K562 (cell line): ENCODE data around the gene COG2. TPM values are rescaled to one million over a fixed set of nuclear protein-coding genes. Genes with fewer than 3 reads are reported as not detected.
A peak's percentile ranks its signal among the peaks of the same experiment; 100 is the strongest.

Experiments
- ATAC-seq: fragments of 200-7000 bp; cut with Tn5 transposase; 3 replicates; pipeline ENCODE4 v1.9.1; 2020; ENCODE audit warnings: moderate library complexity
- BruUV-seq: library from RNA; stranded (reverse); fragments of 400-500 nt; replicated peaks from 2 replicates; lab custom pipeline; 2021; lab: Mats Ljungman, UMichigan
- CTCF ChIA-PET: fragments of 300-600 bp; formaldehyde crosslinking; extraction: SDS; loops from one replicate; lab custom pipeline; 2021; ENCODE audit warnings: low intra/inter-chr PET ratio; lab: Yijun Ruan, JAX
- POLR2A ChIA-PET: fragments of 300-600, 350-650 bp; sonication (Branson Sonifier 250); formaldehyde crosslinking; extraction: SDS; loops from one replicate; lab custom pipeline; 2021; ENCODE audit warnings: antibody characterized with exemption, inconsistent platforms; lab: Yijun Ruan, JAX
- DNase-seq, 4 experiments: peaks; one replicate each; pipeline versions ENCODE4 v3.0.0 to v3.0.0-alpha.2; 2011 to 2018; ENCODE audit warnings: low spot score in 3 of 4, mixed read lengths in 3 of 4; ENCODE audit errors: extremely low read depth in 1 of 4
- FAIRE-seq: peaks from 2 replicates; lab custom pipeline; 2011; peaks lifted over from hg19 to GRCh38; lab: Jason Lieb, UNC
- H2AFZ ChIP-seq: 2 replicates; pipeline ENCODE4 v1.6.0; 2011; ENCODE audit warnings: low read depth, low read length, control low read depth, inconsistent platforms
- H3K27ac ChIP-seq: fragments of 200-600 bp; 3 replicates; pipeline ENCODE4 v1.8.0; 2011; ENCODE audit warnings: low read depth, mild to moderate bottlenecking, control low read depth, inconsistent platforms, low read length, moderate library complexity, mixed read lengths; ENCODE audit errors: extremely low read depth
- H3K27me3 ChIP-seq, 2 experiments: fragments of 300-600 bp in 1 of 2; 2 replicates in 1 of 2; 3 replicates in 1 of 2; pipeline versions ENCODE4 v1.6.0 to v1.8.0; 2011; ENCODE audit warnings: inconsistent platforms in 2 of 2, low read length in 2 of 2, mild to moderate bottlenecking in 1 of 2, mixed read lengths in 1 of 2, moderate library complexity in 1 of 2; ENCODE audit not compliant: control insufficient read depth in 2 of 2, insufficient read depth in 2 of 2
- H3K36me3 ChIP-seq: fragments of 300-600 bp; 3 replicates; pipeline ENCODE4 v1.8.0; 2011; ENCODE audit warnings: mild to moderate bottlenecking, low read length, inconsistent platforms; ENCODE audit not compliant: control insufficient read depth, insufficient read depth
- H3K4me1 ChIP-seq, 2 experiments: fragments of 200-600 bp in 1 of 2; replicated peaks in 1 of 2; 2 replicates in 1 of 2; 3 replicates in 1 of 2; pipeline versions ENCODE4 v1.5.1 to v1.8.0; 2011; ENCODE audit warnings: inconsistent platforms in 2 of 2, low read length in 2 of 2, mild to moderate bottlenecking in 1 of 2, mixed read lengths in 1 of 2, moderate library complexity in 1 of 2; ENCODE audit not compliant: control insufficient read depth in 2 of 2, insufficient read depth in 2 of 2
- H3K4me2 ChIP-seq: 2 replicates; pipeline ENCODE4 v1.6.1; 2011; ENCODE audit warnings: low read length, control low read depth, inconsistent platforms, mixed read lengths; ENCODE audit not compliant: insufficient read depth
- H3K4me3 ChIP-seq: fragments of 200-600 bp; sonication (generic), shearing (Covaris generic); 2 replicates; pipeline ENCODE4 v1.5.1; 2016; ENCODE audit warnings: control low read depth, inconsistent platforms
- H3K79me2 ChIP-seq: fragments of 200-600 bp; 3 replicates; pipeline ENCODE4 v1.8.0; 2011; ENCODE audit warnings: low read length, inconsistent platforms; ENCODE audit not compliant: control insufficient read depth, insufficient read depth
- H3K9ac ChIP-seq, 2 experiments: 2 replicates each; pipeline versions ENCODE4 v1.6.0 to v1.6.1; 2011; ENCODE audit warnings: low read depth in 2 of 2, low read length in 2 of 2, control low read depth in 1 of 2, inconsistent platforms in 1 of 2, mild to moderate bottlenecking in 1 of 2, mixed read lengths in 1 of 2; ENCODE audit not compliant: insufficient read depth in 1 of 2
- H3K9me1 ChIP-seq: one replicate; pipeline ENCODE4 v1.6.0; 2011; ENCODE audit warnings: inconsistent platforms, mild to moderate bottlenecking, low read length, moderate library complexity; ENCODE audit not compliant: control insufficient read depth, insufficient read depth
- H3K9me3 ChIP-seq: replicated peaks from 2 replicates; pipeline ENCODE4 v1.5.1; 2011; ENCODE audit warnings: low read depth, low read length, inconsistent platforms; ENCODE audit not compliant: control insufficient read depth, insufficient read depth
- H4K20me1 ChIP-seq: replicated peaks from 2 replicates; pipeline ENCODE4 v1.6.1; 2011; ENCODE audit warnings: low read length, inconsistent platforms, mixed read lengths; ENCODE audit not compliant: control insufficient read depth, insufficient read depth
- CBFA2T3 ChIP-seq: fragments of 450-650 bp; IDR thresholded peaks from 2 replicates; pipeline ENCODE4 v1.6.1; 2017
- FOSL1 ChIP-seq: fragments of 200-800 bp; sonication (Bioruptor generic); conservative IDR thresholded peaks from 2 replicates; pipeline ENCODE4 v1.6.1; 2016; ENCODE audit warnings: missing genetic modification characterization, missing compliant biosample characterization
- JUND ChIP-seq, 2 experiments: IDR thresholded peaks; 2 replicates in 1 of 2; 3 replicates in 1 of 2; pipeline ENCODE4 v1.6.1; 2011; ENCODE audit warnings: borderline replicate concordance in 2 of 2, low read depth in 2 of 2, low read length in 2 of 2, improper control_type of control experiment in 1 of 2, missing biosample characterization in 1 of 2, missing genetic modification characterization in 1 of 2, missing genetic modification reagents in 1 of 2
- KLF13 ChIP-seq: fragments of 450-650 bp; IDR thresholded peaks from 2 replicates; pipeline ENCODE4 v1.6.1; 2016; ENCODE audit warnings: missing genetic modification characterization, low read depth, mild to moderate bottlenecking, missing compliant biosample characterization, moderate library complexity, borderline replicate concordance
- NONO ChIP-seq, 2 experiments: fragments of 200-400 bp in 1 of 2; fragments of 450-650 bp in 1 of 2; formaldehyde crosslinking in 1 of 2; IDR thresholded peaks; 2 replicates each; pipeline ENCODE4 v1.6.1; 2017; ENCODE audit warnings: low read depth in 2 of 2, mild to moderate bottlenecking in 2 of 2, moderate library complexity in 2 of 2, low read length in 1 of 2
- POLR3A ChIP-seq: IDR thresholded peaks from 2 replicates; pipeline ENCODE4 v1.6.1; 2011; ENCODE audit warnings: borderline replicate concordance, mild to moderate bottlenecking, moderate library complexity; ENCODE audit not compliant: insufficient read length, insufficient read depth; ENCODE audit errors: extremely low read depth
- RBFOX2 ChIP-seq: fragments of 200-400 bp; formaldehyde crosslinking; IDR thresholded peaks from 2 replicates; pipeline ENCODE4 v1.6.1; 2017; ENCODE audit warnings: low read depth, mild to moderate bottlenecking, low read length, moderate library complexity
- SLC30A9 ChIP-seq: fragments of 250-450 bp; sonication (Bioruptor Pico); IDR thresholded peaks from 2 replicates; pipeline ENCODE4 v1.8.0; 2022; ENCODE audit warnings: mild to moderate bottlenecking, moderate library complexity
- TFAP4 ChIP-seq: sonication (generic); formaldehyde crosslinking; IDR thresholded peaks from 2 replicates; pipeline ENCODE4 v1.8.0; 2022; ENCODE audit warnings: missing genetic modification reagents, mild to moderate bottlenecking, moderate library complexity, borderline replicate concordance
- THRAP3 ChIP-seq: fragments of 450-650 bp; IDR thresholded peaks from 2 replicates; pipeline ENCODE4 v1.6.1; 2016; ENCODE audit warnings: mild to moderate bottlenecking, inconsistent platforms, borderline replicate concordance
- U2AF1 ChIP-seq: fragments of 200-400 bp; formaldehyde crosslinking; optimal IDR thresholded peaks from 2 replicates; pipeline ENCODE3; 2017; ENCODE audit warnings: mild to moderate bottlenecking, low read depth, low read length, moderate library complexity
- WGBS: fragments of 100-300 bp; shearing (Covaris generic); methylation state at CpG from one replicate; pipeline ENCODE4 v1.1.6; 2016; ENCODE audit warnings: low coverage, mixed read lengths; ENCODE audit not compliant: insufficient coverage; ENCODE audit errors: missing lambda C conversion rate; 5-methylcytosine and 5-hydroxymethylcytosine counted together
- in situ Hi-C: fragments of 300-500 bp; cut with MboI; formaldehyde crosslinking; loops from 4 replicates; pipeline ENCODE4 v1.15.0; 2018; ENCODE audit warnings: inconsistent platforms, mixed read lengths
- intact Hi-C: fragments of 100-400 bp; cut with micrococcal nuclease; formaldehyde crosslinking; loops from 2 replicates; pipeline ENCODE4 v1.14.2; 2022
- polyA plus RNA-seq, 8 experiments: library from polyadenylated mRNA; depleted of rRNA in 4 of 8; stranded (reverse) in 5 of 8; unstranded in 3 of 8; fragments of >200 nt; fragmentation: Nextera tagmentation in 2 of 8; fragmentation: Illumina TruSeq in 1 of 8; extraction: Ambion mirVana in 2 of 8; extraction: Trizol in 1 of 8; gene quantifications; 2 replicates each; pipeline versions ENCODE4 v1.2.1 to v1.2.3, GENCODE V29; 2011 to 2014; ENCODE audit warnings: inconsistent platforms in 1 of 8, missing spikeins in 1 of 8
- total RNA-seq, 7 experiments: library from RNA; depleted of rRNA in 6 of 7; stranded (reverse); fragments of >200 nt in 6 of 7; fragmentation: Illumina TruSeq in 2 of 7; extraction: Trizol in 2 of 7; gene quantifications; 2 replicates each; pipeline versions ENCODE4 v1.2.1 to v1.2.3, GENCODE V29; 2011 to 2021; ENCODE audit warnings: low replicate concordance in 1 of 7

The COG2 gene
- total and polyA plus RNA-seq, 9 of the 15 experiments (the other 6 are each of a cell fraction or from before 2014, with no cell fraction given), result 22.0 to 51.7 (median 33.3) TPM

GRCh38 chr1:230735447-230735846 is 93.2 kb downstream of the COG2 start:
- DNase-seq, result no peak
- no TSS peak for BruUV-seq
- TF ChIP-seq POLR3A (no peak), SLC30A9 (CRISPR knock-in tag) (no peak), KLF13 (tag) (no peak), FOSL1 (tag) (peak; percentile 47; the same call in 1 of the 2 replicates), U2AF1 (no peak), TFAP4 (CRISPR knock-in tag) (no peak), JUND (IDR thresholded peaks at IDR 0.05; ENCODE audit: borderline replicate concordance, low read depth, low read length) (peak; percentile 26; the same call in 1 of the 2 replicates), JUND (tag; IDR thresholded peaks at IDR 0.05; ENCODE audit: borderline replicate concordance, low read depth, low read length) (no peak), NONO (IDR thresholded peaks at IDR 0.05; ENCODE audit: low read depth in 2 of 2, low read length in 1 of 2) (no peak), CBFA2T3 (peak; percentile 10; the same call in 1 of the 2 replicates), THRAP3 (no peak), RBFOX2 (no peak)
- POLR2A ChIA-PET, result no interaction called here
- peaks cover 22 to 45% of the 10 kb centered on the region in 2 experiments for H3K27me3 ChIP-seq
- WGBS, result 3% methylated on average over 2 of the region's 2 CpGs
- no peak overlapping the region for H3K9ac ChIP-seq
- no peak overlapping the region for H3K27ac ChIP-seq
- H3K4me3 ChIP-seq, result no peak overlapping the region
- H4K20me1 ChIP-seq, result no peaks in the 10 kb centered on the region
- no peak overlapping the region for H3K4me2 ChIP-seq
- no peaks in the 10 kb centered on the region for H3K79me2 ChIP-seq
- H3K36me3 ChIP-seq, result no peaks in the 10 kb centered on the region
- no peaks in the 10 kb centered on the region for H3K4me1 ChIP-seq
- ATAC-seq, result peak; percentile 85
- intact Hi-C loops (no loop called here), in situ Hi-C loops (no loop called here)
- CTCF ChIA-PET, result no interaction called here
- FAIRE-seq, result no peak
- H3K9me3 ChIP-seq, result no peaks in the 10 kb centered on the region
- H3K9me1 ChIP-seq, result no peaks in the 10 kb centered on the region
- no peak overlapping the region for H2AFZ ChIP-seq
